22Rv1 (cell line): ENCODE data around the gene ZFYVE28.

Experiments
- ZFX ChIP-seq: fragments of 450-650 bp; IDR thresholded peaks from 2 replicates; pipeline ENCODE4 v1.6.1; 2017; ENCODE audit warnings: antibody characterized with exemption, borderline replicate concordance
- TF ChIP-seq, protein P1 (sequence below): fragments of 450-650 bp; IDR thresholded peaks from 2 replicates; pipeline ENCODE4 v1.5.1; 2017; ENCODE audit warnings: mild to moderate bottlenecking

DNA sequence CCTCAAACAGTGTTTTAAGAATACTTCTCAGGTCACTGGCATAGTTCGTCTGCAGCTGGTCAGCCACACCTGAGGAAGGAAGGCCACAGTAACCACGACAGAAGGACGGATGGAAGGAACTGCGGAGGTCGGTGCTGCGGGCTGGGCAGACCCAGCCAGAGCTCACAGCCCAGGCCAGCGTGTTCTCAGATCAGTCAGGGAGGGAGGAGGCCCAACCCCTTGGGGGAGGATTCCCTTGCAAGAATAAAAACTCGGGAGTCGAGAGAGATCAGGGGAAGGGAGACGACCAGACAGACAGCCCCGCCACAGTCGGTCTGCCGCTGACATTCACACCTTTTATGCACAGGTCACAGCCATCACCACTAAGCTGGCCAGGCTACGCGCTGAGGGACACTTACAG lies 145.2 kb downstream of the ZFYVE28 start:
- TF ChIP-seq, protein P1, sequence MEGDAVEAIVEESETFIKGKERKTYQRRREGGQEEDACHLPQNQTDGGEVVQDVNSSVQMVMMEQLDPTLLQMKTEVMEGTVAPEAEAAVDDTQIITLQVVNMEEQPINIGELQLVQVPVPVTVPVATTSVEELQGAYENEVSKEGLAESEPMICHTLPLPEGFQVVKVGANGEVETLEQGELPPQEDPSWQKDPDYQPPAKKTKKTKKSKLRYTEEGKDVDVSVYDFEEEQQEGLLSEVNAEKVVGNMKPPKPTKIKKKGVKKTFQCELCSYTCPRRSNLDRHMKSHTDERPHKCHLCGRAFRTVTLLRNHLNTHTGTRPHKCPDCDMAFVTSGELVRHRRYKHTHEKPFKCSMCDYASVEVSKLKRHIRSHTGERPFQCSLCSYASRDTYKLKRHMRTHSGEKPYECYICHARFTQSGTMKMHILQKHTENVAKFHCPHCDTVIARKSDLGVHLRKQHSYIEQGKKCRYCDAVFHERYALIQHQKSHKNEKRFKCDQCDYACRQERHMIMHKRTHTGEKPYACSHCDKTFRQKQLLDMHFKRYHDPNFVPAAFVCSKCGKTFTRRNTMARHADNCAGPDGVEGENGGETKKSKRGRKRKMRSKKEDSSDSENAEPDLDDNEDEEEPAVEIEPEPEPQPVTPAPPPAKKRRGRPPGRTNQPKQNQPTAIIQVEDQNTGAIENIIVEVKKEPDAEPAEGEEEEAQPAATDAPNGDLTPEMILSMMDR = no peak
- TF ChIP-seq ZFX = no peak
